SKM-1 (cell line): ENCODE results near the gene NOTCH2.
A peak's percentile ranks its signal among the peaks of the same experiment; 100 is the strongest.
"Not testable (repeated sequence)": the region's sequence is repeated elsewhere in the genome, so short reads cannot be mapped to it uniquely, and the experiment has no call there.

Experiments used
- DNase-seq: peaks from one replicate; lab custom pipeline; 2025; ENCODE audit not compliant: unreplicated experiment; lab: John Stamatoyannopoulos, UW

Gene NOTCH2

DNA sequence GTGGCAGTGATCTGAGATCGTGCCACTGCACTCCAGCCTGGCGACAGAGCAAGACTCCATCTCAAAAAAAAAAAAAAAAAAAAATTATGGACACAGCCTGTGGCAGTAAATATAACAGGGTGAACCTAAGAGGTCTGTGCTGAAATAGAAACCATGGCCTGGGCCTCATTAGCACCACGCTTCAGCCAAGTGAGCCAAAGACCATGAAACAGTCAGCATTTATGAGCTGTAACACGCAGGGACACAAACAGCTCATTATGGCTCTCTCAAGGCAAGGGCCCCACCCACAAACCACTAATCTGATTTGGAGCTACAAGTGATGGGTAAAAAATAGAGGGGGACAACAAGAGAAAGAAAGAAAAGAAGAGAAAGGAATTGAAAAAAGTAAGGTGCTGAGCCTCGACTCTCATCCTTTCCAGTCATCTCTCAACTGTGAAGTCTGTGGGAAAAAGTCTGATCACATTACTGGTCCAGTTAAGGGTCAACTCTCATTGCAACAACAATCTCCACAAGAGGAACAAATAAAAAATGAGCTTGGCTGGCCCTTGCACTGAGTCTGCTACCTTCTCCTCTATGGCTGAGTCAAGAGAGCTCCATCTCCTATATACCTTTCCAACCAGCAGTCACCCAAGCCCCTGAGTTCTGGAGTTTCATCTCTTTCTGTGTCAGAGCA lies 93.7 kb downstream of the NOTCH2 start:
- not testable (repeated sequence) for DNase-seq

DNA sequence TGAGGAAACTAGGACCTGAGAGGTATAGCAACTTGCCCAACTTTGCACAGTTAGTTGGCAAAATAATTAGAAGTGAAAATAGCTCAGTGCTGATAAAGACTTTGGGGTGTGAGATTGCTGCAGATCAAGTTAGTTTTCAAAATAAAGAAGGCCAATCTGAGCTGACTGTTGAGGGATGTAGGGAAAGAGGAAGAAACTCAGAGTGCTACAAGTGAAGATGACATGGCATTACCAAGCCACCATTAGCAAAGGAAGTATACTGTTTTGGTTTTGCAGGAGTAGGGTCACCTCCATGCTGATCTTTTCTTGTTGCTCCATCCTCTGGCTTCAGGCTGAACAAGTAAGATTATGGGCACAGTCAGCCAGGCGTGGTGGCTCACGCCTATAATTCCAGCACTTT lies 94.5 kb downstream of the NOTCH2 start:
- no peak for DNase-seq

DNA sequence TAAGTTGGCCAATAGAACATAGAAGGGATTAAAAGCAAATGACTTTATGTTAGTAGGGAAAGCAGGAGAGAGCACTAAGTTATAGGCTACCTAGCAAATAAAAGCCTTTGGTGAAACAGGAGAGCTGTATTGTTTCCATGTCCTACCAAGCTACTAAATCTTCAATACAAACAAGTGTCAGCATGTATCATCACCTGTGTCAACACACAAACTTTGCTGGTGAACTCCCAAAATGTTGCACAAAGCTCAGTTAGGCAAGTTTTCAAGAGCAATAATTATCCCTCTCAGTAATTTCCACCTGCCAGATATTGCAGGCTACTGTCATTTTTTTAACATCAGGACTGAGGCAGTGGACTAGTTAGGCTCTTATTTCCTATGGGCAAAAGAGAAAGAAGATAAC lies 95.4 kb downstream of the NOTCH2 start:
- DNase-seq, result no peak

DNA sequence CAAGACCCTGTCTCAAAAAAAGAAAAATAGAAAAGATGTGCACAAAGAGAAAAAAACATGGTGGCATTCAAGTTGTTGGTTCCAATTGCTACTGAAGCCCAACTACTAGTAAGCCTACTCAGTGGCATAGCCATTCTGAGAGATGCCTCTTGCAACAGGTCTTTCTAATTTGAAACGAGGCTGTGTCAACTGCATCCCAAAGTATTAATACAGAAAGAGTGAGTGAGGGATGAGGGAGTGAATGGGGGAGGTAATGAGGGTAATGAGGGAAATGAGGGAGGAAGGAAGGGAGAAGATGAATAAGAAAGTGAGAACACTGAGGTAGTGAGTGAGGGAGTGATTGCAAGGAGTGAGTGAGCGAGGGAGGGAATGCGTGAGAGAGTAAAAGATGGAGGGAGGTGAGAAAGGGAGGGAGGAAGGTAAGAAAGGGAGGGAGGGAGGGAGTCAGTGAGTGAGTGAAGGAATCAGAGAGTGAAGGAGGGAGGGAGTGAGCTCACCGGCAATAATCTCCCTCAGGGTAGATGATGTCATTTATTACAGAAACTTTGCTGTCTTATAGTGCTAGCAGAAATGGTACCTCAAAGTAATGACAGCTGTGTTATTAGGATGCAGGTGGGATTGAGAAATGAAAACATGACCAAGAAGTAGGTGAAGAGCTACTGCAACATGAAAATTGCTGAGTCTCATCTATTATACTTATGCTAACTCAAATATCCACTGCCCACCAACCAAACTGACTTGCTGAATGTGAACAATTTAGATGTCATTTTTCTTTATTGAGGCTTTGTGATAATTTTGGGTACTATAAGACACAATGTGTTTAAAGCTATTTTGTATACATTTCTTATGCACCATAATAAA lies 97.5 kb downstream of the NOTCH2 start:
- no peak for DNase-seq

GRCh38 chr1:119968601-119969000 lies 100.9 kb downstream of the NOTCH2 start:
- DNase-seq, result no peak

GRCh38 chr1:119968068-119968492 lies 101.4 kb downstream of the NOTCH2 start:
- DNase-seq, result peak; percentile 8

DNA sequence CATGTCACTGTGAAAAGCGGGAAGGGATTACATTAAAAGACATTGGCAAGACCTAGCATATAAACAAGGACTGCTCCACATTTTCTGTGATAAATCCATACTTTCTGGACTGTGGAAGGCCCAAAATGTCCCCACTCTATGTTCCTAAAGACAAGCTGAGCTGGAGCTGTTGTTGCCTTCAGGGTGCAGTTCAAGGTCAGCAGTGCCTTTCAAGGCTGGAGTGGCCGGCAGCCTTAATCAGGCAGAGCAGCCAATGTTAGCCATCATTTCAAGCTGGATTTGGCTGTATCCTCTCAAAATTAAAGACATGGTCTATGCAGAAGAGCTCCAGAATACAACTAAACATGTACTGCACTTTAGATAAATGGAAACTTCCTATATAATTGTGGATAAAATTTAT lies 102.8 kb downstream of the NOTCH2 start:
- DNase-seq, result no peak

DNA sequence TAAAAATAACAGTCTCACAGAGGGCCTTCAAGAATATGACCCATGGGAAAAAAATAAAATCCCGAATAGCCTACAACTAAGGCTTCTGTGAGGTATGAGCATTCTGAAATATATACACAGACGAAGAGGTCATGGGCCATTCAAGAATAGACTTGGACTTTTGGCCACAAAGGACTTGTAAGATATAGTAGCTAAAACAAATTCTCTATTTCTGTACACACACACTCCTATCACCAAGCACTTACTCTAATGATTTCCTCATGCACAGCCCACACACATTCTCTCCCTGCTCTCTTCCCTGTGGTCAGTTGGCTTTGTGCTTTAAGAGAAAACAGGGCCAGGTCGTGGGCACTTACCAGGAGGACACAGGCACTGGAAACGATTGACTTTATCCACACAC lies 103.4 kb downstream of the NOTCH2 start:
- no peak for DNase-seq

GRCh38 chr1:119964673-119965363 lies 104.6 kb downstream of the NOTCH2 start:
- no peak for DNase-seq

DNA sequence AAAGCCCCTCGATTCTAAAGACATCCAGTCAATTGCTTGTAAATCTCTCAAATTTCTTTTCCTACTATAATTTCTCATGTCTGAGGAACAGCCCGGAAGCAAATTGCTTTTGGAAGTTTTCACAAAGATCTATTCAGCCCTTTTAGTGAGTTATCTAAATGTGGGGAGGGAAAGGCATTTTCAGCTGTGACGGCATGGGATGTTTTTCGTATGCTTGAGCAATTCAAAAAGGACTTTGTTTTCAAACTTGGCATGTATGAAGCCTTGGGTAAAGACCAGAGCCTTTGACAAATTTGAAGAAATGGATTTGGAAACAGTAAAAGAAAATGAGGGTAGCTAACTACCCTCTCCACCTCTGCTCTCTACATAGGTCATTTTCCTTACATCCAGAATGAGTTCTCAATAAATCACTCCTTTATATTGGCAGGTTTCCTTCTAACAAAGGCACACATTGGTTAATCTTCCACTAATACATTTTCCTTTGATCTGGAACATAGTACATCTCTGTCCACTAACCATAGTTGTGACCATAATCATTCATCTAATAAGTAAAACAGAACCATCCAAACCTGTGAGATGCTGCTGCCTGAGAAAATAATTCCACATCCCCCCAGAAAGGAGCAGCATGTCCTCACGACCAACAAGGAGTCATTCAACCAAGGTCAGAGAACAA lies 107.0 kb downstream of the NOTCH2 start:
- no peak for DNase-seq

DNA sequence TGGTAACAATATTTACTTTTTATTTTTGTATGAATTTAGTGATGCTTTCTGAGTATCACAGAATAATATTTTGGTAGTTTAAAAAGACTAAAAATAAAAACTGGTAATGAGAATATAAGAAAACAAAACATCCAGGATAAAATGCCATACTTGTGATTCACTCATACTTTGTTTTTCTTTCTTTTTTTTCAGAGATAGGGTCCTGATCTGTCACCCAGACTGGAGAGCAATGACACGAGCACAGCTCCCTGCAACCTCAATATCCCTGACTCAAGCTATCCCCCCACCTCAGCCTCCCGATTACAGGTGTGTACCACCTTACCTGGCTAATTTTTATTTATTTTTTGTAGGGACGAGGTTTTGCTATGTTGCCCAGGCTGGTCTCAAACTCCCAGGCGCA lies 109.0 kb downstream of the NOTCH2 start:
- no peak for DNase-seq

DNA sequence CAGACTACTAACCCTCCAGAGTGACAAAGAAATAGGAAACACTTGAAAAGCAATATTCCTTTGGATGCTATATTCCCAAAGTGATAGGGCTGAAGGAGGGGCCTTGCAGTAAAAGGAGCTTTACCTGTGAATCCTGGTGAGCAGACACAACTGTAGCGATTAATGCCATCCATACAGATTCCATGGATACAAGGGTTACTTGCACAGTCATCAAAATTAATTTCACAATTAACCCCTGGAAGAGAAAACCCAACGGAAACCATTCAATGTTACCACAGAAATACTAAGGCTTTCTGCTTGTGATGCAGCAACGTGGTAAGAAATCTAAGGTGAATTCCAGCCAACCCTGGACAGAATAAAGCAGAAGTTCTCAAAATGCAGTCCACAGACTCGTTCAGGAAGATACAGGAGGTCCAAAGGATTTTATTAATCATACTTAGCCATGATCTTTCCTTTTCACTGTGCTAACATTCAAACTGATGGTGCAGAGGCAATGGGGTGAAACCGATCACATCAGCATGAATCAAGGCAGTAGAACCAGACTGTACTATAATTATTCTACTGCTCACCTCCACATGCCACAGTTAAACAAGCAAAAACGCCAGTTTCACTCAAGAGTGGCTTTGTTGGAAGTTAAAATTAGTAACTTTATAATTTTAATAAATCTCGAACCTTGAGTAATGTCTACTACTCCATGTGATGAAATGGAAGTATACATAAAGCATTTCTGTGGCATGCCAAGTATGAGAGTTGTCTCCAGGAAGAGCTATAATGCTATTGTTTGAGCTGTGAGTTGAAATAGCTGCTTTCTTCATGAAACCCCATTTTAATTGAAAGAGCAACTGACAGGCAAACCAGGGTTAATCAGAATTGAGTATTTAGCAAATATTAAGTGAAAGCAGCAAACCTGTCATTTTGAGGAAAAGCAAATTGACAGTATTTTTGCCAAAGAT lies 109.9 kb downstream of the NOTCH2 start:
- DNase-seq, result no peak

GRCh38 chr1:119958223-119958622 lies 111.2 kb downstream of the NOTCH2 start:
- no peak for DNase-seq

DNA sequence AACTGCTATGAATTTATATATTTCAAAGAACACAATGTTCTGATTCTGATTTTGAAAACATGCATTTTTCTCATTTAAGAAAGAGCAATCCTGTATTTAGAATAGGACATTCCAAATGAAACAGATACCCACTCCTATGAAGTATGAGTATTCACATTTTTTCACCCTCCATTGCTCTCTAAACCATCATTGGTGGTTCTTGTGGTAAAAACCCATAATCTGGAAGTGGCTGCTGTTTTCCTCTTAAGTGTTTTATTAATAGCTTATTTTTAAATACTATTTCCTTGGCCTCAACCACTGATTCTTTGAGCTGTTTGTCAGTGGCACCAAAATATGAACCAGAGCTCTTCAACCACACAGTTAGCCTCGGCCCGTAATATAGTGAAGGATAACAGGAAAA lies 113.2 kb downstream of the NOTCH2 start:
- DNase-seq, result no peak

- no peak for DNase-seq
Observed at GRCh38 chr1:119954476-119955422, 114.7 kb downstream of the NOTCH2 start.

GRCh38 chr1:119953266-119953998 lies 116.0 kb downstream of the NOTCH2 start:
- no peak for DNase-seq

- DNase-seq, result no peak
Observed at GRCh38 chr1:119952496-119952895, 117.0 kb downstream of the NOTCH2 start.
